Cardiac muscle cell (in vitro differentiated cells and primary cell): ENCODE measurements around the gene AKR1C8. TPM values are rescaled to one million over a fixed set of nuclear protein-coding genes. Genes with fewer than 3 reads are reported as not detected.
"Not testable (repeated sequence)": the region's sequence is repeated elsewhere in the genome, so short reads cannot be mapped to it uniquely, and the experiment has no call there.

Experiments used
- DNase-seq, 2 donors: peaks; one replicate each; pipeline versions ENCODE4 v3.0.0 to v3.0.0-alpha.2; 2010 to 2017; ENCODE audit warnings: low read depth in 1 of 2, low spot score in 1 of 2
- H3K27ac ChIP-seq: fragments of 200-600 bp; sonication (generic); 2 replicates; pipeline ENCODE4 v1.5.1; 2016
- H3K27me3 ChIP-seq: fragments of 200-600 bp; sonication (generic); 2 replicates; pipeline ENCODE4 v1.6.0; 2016; ENCODE audit warnings: control low read depth
- H3K36me3 ChIP-seq: fragments of 200-600 bp; sonication (generic); 2 replicates; pipeline ENCODE4 v1.5.1; 2016; ENCODE audit warnings: control low read depth
- H3K4me1 ChIP-seq: fragments of 200-600 bp; sonication (generic); 2 replicates; pipeline ENCODE4 v1.8.1; 2017; ENCODE audit warnings: low read depth, mild to moderate bottlenecking, mixed run types
- H3K4me3 ChIP-seq: fragments of 200-600 bp; sonication (generic); 2 replicates; pipeline ENCODE4 v1.5.1; 2016; ENCODE audit warnings: mild to moderate bottlenecking
- H3K9me3 ChIP-seq: fragments of 200-600 bp; sonication (generic); 2 replicates; pipeline ENCODE4 v1.5.1; 2017; ENCODE audit warnings: low read depth, mild to moderate bottlenecking, control low read depth
- polyA plus RNA-seq: library from polyadenylated mRNA; unstranded; fragments of >200 nt; fragmentation: Nextera tagmentation; extraction: Ambion mirVana; gene quantifications from 2 replicates; pipeline ENCODE4 v1.2.1, GENCODE V29; 2016
- total RNA-seq: library from RNA; depleted of rRNA; stranded (reverse); fragments of >200 nt; gene quantifications from 2 replicates; pipeline ENCODE4 v1.2.3, GENCODE V29; 2016
- TF ChIP-seq, protein P1 (sequence below): IDR thresholded peaks from 2 replicates; pipeline ENCODE4 v1.5.1; 2012; ENCODE audit warnings: low read depth, mild to moderate bottlenecking, low read length

The AKR1C8 gene
- total and polyA plus RNA-seq, 2 experiments from 2014 or later: not detected

- TF ChIP-seq, protein P1, sequence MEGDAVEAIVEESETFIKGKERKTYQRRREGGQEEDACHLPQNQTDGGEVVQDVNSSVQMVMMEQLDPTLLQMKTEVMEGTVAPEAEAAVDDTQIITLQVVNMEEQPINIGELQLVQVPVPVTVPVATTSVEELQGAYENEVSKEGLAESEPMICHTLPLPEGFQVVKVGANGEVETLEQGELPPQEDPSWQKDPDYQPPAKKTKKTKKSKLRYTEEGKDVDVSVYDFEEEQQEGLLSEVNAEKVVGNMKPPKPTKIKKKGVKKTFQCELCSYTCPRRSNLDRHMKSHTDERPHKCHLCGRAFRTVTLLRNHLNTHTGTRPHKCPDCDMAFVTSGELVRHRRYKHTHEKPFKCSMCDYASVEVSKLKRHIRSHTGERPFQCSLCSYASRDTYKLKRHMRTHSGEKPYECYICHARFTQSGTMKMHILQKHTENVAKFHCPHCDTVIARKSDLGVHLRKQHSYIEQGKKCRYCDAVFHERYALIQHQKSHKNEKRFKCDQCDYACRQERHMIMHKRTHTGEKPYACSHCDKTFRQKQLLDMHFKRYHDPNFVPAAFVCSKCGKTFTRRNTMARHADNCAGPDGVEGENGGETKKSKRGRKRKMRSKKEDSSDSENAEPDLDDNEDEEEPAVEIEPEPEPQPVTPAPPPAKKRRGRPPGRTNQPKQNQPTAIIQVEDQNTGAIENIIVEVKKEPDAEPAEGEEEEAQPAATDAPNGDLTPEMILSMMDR: no peak
- H3K9me3 ChIP-seq: no peaks in the 10 kb centered on the region
- no peak for DNase-seq
Measured at GRCh38 chr10:5135581-5135980, 49.4 kb downstream of the AKR1C8 start.

DNA sequence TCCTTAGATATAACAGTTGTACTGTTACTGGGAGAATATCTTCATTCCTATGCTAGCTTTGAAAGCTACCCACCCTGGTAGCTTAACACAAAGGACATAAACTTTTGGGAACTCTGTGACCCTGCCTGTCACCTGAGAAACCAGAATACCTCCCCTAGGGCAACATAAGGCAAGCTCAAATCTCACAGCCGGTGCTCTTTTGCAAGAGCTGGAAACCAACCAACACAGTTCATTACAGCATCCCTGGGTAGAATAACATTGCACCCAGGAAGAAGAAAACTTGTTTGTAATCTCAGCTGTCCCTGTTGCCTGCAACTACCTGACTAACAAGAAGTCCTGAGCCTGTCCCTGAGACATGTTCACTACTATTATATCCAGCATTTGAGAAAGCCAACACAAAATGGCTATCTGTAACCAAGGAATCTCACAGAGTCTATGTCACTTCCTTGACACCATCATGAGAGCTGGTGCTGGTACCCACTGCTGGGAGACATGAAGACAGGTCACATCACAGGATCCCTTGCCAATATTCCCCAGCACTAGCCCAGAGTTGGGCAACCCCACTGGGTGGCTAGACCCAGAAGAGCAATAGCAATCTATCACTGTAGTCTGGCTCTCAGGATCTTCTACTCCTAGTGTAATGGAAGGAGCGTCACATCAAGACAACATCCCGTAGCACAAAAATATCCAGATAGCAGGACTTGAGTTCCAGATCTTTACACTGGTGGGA, 59.5 kb downstream of the AKR1C8 start:
- peaks cover 3% of the 10 kb centered on the region for H3K9me3 ChIP-seq
- DNase-seq: peak in 1 of 2 donors; percentile 7
- no peaks in the 10 kb centered on the region for H3K36me3 ChIP-seq
- TF ChIP-seq, protein P1: no peak
- no peaks in the 10 kb centered on the region for H3K4me1 ChIP-seq
- H3K4me3 ChIP-seq: no peak overlapping the region
- no peak overlapping the region for H3K27ac ChIP-seq
- no peaks in the 10 kb centered on the region for H3K27me3 ChIP-seq

More at GRCh38 chr10:5135581-5135980, 49.4 kb downstream of the AKR1C8 start:
- H3K27me3 ChIP-seq: no peaks in the 10 kb centered on the region
- no peak overlapping the region for H3K27ac ChIP-seq
- H3K36me3 ChIP-seq: no peaks in the 10 kb centered on the region
- no peaks in the 10 kb centered on the region for H3K4me1 ChIP-seq
- no peak overlapping the region for H3K4me3 ChIP-seq

DNA sequence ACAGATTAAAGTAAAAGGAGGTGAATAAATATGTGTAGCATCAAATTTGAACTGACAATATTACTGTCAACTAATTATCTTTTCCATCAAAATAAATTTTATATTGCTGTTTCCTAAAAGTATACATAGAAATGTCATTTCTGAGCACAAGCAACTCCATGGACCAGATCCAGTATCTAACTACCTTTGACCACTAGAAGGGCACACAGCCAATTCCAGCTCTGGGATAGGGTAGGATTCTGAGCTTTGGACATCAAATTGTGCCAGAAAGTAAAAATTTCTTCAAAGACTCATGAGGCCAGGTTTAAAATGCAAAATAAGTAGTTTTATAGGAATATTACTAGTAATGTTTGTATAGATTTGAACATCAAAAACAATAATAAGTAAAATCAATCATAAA, 61.1 kb downstream of the AKR1C8 start:
- TF ChIP-seq, protein P1: no peak
- H3K36me3 ChIP-seq: no peaks in the 10 kb centered on the region

DNA sequence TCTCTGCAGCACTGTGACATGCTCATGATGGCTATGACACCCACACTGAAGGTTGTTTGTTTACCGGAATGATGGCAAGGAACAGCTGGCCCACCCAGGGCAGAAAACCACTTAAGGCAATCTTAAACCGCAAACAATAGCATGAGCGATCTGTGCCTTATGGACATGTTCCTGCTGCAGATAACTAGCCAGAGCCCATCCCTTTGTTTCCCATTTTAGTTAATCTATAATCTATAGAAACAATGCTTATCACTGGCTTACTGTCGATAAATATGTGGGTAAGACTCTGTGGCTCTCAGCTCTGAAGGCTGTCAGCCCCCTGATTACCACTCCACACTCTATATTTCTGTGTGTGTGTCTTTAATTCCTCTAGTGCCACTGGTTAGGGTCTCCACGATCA, 65.0 kb downstream of the AKR1C8 start:
- H3K27ac ChIP-seq, H3K4me1 ChIP-seq, H3K36me3 ChIP-seq, H3K27me3 ChIP-seq, H3K9me3 ChIP-seq, H3K4me3 ChIP-seq, DNase-seq: not testable (repeated sequence)

More for the DNA sequence above, 61.1 kb downstream of the AKR1C8 start:
- DNase-seq: no peak
- H3K4me1 ChIP-seq: no peaks in the 10 kb centered on the region
- H3K27ac ChIP-seq: no peak overlapping the region
- H3K9me3 ChIP-seq: peaks cover 3% of the 10 kb centered on the region
- H3K4me3 ChIP-seq: no peak overlapping the region
- no peaks in the 10 kb centered on the region for H3K27me3 ChIP-seq

- Histone ChIP-seq H3K4me3 (no peak overlapping the region), H3K36me3 (no peaks in the 10 kb centered on the region), H3K27me3 (no peaks in the 10 kb centered on the region), H3K9me3 (no peaks in the 10 kb centered on the region), H3K27ac (no peak overlapping the region), H3K4me1 (no peaks in the 10 kb centered on the region)
- no peak for DNase-seq
- TF ChIP-seq, protein P1: no peak
Measured at GRCh38 chr10:5117026-5117425, 67.9 kb downstream of the AKR1C8 start.

GRCh38 chr10:5116621-5117020, 68.3 kb downstream of the AKR1C8 start:
- TF ChIP-seq, protein P1: no peak
- Histone ChIP-seq H3K9me3 (no peaks in the 10 kb centered on the region), H3K27ac (no peak overlapping the region), H3K4me3 (no peak overlapping the region), H3K4me1 (no peaks in the 10 kb centered on the region), H3K27me3 (no peaks in the 10 kb centered on the region), H3K36me3 (no peaks in the 10 kb centered on the region)
- DNase-seq: no peak

DNA sequence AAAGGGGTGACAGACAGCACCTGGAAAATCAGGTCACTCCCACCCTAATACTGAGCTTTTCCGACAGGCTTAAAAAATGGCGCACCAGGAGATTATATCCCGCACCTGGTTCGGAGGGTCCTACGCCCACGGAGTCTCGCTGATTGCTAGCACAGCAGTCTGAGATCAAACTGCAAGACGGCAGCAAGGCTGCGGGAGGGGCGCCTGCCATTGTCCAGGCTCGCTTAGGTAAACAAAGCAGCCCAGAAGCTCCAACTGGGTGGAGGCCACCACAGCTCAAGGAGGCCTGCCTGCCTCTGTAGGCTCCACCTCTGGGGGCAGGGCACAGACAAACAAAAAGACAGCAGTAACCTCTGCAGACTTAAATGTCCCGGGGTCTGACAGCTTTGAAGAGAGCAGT, 75.1 kb downstream of the AKR1C8 start:
- not testable (repeated sequence) for H3K27ac ChIP-seq, H3K36me3 ChIP-seq, H3K9me3 ChIP-seq, DNase-seq, H3K4me1 ChIP-seq, H3K4me3 ChIP-seq, H3K27me3 ChIP-seq
